GM12891 (cell line): ENCODE measurements around the gene HSPA4.

ENCODE experiments used
- PAX5 ChIP-seq: IDR thresholded peaks from 2 replicates; pipeline ENCODE4 v1.6.1; 2011; ENCODE audit warnings: low read length, moderate library complexity, mild to moderate bottlenecking; ENCODE audit not compliant: insufficient read depth, severe bottlenecking
- POLR2A ChIP-seq: IDR thresholded peaks from 2 replicates; pipeline ENCODE4 v1.6.1; 2011; ENCODE audit warnings: low read depth, low read length, control low read depth
- POLR2AphosphoS5 ChIP-seq: IDR thresholded peaks from 2 replicates; pipeline ENCODE4 v1.6.1; 2011; ENCODE audit warnings: low read depth, low read length, control low read depth
- SPI1 ChIP-seq: IDR thresholded peaks from 2 replicates; pipeline ENCODE4 v1.6.1; 2011; ENCODE audit warnings: low read depth, low read length, control low read depth
- TAF1 ChIP-seq: IDR thresholded peaks from 2 replicates; pipeline ENCODE4 v1.6.1; 2011; ENCODE audit warnings: low read depth, low read length, control low read depth

DNA sequence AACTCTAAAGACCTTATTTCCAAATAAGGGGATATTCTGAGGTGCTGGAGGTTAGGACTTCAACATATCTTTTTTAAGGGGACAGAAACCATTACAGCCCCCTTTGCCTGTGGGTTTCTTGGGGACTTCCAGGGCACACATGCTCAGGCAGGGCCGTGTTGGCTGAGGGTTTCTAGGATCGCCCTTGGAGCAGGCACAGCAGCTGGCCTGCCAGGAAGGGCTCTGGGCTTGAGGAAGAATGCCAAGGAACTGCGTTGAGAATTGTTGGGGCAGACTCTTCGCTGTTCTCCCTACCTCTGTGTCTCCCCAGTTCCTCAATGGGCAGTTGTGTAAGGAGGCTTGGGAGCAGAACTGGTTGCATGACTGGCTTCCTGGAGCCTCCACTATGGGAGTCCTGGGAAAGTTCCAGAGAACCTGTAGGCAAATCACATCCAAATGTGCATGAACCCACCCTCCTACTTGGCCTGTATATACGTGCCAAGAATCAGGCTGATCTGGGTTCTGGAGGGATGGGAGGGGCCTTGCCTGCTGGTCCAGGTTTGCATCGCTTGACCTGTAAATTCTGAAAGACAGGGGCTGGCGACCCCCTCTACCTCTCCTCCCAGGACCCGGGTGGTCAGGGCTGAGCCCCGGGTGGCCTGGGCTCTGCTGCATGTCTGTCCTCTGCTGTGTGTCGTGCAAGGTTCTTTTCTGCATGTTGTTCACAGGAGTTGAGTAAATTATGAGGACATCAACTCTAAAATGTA lies 65.5 kb downstream of the HSPA4 start:
- TF ChIP-seq POLR2AphosphoS5: no peak
- no peak for TF ChIP-seq POLR2A
- no peak for TF ChIP-seq TAF1
- TF ChIP-seq SPI1: no peak
- no peak for TF ChIP-seq PAX5
